GM20000 (cell line): Measurements from ENCODE around the gene TMCO2.
A peak's percentile ranks its signal among the peaks of the same experiment; 100 is the strongest.

Experiments
- DNase-seq: peaks from one replicate; pipeline ENCODE4 v3.0.0; 2012; ENCODE audit warnings: low spot score
- TF ChIP-seq, protein P1 (sequence below): IDR thresholded peaks from 2 replicates; pipeline ENCODE4 v1.5.1; 2012; ENCODE audit warnings: mild to moderate bottlenecking, control low read depth; ENCODE audit errors: extremely low read depth, missing control alignments

TMCO2 gene

GRCh38 chr1:40257313-40257687 is 9.6 kb downstream of the TMCO2 start:
- no peak for DNase-seq
- TF ChIP-seq, protein P1, sequence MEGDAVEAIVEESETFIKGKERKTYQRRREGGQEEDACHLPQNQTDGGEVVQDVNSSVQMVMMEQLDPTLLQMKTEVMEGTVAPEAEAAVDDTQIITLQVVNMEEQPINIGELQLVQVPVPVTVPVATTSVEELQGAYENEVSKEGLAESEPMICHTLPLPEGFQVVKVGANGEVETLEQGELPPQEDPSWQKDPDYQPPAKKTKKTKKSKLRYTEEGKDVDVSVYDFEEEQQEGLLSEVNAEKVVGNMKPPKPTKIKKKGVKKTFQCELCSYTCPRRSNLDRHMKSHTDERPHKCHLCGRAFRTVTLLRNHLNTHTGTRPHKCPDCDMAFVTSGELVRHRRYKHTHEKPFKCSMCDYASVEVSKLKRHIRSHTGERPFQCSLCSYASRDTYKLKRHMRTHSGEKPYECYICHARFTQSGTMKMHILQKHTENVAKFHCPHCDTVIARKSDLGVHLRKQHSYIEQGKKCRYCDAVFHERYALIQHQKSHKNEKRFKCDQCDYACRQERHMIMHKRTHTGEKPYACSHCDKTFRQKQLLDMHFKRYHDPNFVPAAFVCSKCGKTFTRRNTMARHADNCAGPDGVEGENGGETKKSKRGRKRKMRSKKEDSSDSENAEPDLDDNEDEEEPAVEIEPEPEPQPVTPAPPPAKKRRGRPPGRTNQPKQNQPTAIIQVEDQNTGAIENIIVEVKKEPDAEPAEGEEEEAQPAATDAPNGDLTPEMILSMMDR, result no peak

GRCh38 chr1:40257688-40258444 is 10.1 kb downstream of the TMCO2 start, which contains the start of gene ZMPSTE24:
ZMPSTE24 (plus strand) TSS chr1:40258236; CDS start chr1:40258272, 36 bp downstream.
- DNase-seq, result peak; percentile 84
- TF ChIP-seq, protein P1, result no peak

DNA sequence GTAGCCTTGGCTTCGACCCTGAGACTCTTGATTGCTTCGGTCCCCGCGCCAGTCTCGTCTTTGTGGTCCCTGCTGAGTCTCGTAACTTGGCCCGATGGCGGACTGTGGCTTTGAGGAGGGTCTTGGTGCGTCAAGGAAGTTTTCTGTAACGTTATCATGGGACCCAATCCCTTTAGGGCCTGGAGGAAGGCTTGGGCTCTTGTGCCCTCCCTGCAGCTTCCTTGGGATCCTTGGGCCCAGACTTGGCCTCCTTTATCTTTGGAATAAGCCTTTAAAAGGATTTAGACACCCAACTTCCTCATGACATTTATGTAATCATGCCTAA is 10.7 kb downstream of the TMCO2 start:
- DNase-seq, result no peak
- TF ChIP-seq, protein P1, result no peak

GRCh38 chr1:40264354-40264781 is 16.6 kb downstream of the TMCO2 start:
- DNase-seq, result no peak

GRCh38 chr1:40265298-40265697 is 17.6 kb downstream of the TMCO2 start:
- no peak for DNase-seq
- TF ChIP-seq, protein P1, result no peak

More at GRCh38 chr1:40264354-40264781, 16.6 kb downstream of the TMCO2 start:
- TF ChIP-seq, protein P1, result no peak

- TF ChIP-seq, protein P1, result no peak
- DNase-seq, result no peak
Measured at GRCh38 chr1:40265919-40266318, 18.2 kb downstream of the TMCO2 start.

- TF ChIP-seq, protein P1, result no peak
- DNase-seq, result no peak
Measured at GRCh38 chr1:40266786-40267535, 19.2 kb downstream of the TMCO2 start.
